Pancreas (tissue), 10 donors: ENCODE results near the gene CEMIP2. TPM values are rescaled to one million over a fixed set of nuclear protein-coding genes. Genes with fewer than 3 reads are reported as not detected.
A peak's percentile ranks its signal among the peaks of the same experiment; 100 is the strongest.

ENCODE experiments used
- ATAC-seq, 4 donors: fragments of 200-7000 bp; cut with Tn5 transposase; one replicate each; pipeline versions ENCODE4 v1.8.0 to v1.9.1; 2020; ENCODE audit warnings: mild to moderate bottlenecking in 4 of 4, moderate library complexity in 4 of 4
- DNase-seq, 6 donors: peaks; one replicate each; pipeline ENCODE4 v3.0.0-alpha.2; 2020
- FAIRE-seq: peaks from 2 replicates; lab custom pipeline; 2012; peaks lifted over from hg19 to GRCh38; lab: Jason Lieb, UNC
- H3K27ac ChIP-seq, 4 donors: fragments of 200-600 bp; sonication (generic); 1 replicate in 3 of 4; 2 replicates in 1 of 4; pipeline versions ENCODE4 v1.5.0 to v1.8.0; 2020
- H3K27me3 ChIP-seq, 4 donors: fragments of 200-600 bp; one replicate each; pipeline ENCODE4 v1.8.0; 2021
- H3K36me3 ChIP-seq, 3 donors: fragments of 200-600 bp; sonication (generic) in 1 of 3; one replicate each; pipeline versions ENCODE4 v1.5.0 to v1.8.0; 2020 to 2021
- H3K4me1 ChIP-seq, 3 donors: fragments of 200-600 bp; one replicate each; pipeline ENCODE4 v1.8.0; 2021
- H3K4me3 ChIP-seq, 4 donors: fragments of 200-600 bp; sonication (generic) in 2 of 4; one replicate each; pipeline versions ENCODE4 v1.5.0 to v1.8.0; 2020 to 2021
- H3K9me3 ChIP-seq, 4 donors: fragments of 200-600 bp; one replicate each; pipeline ENCODE4 v1.8.0; 2021
- WGBS, 2 donors: extraction: QIAGEN DNeasy Blood & Tissue Kit; methylation state at CpG; one replicate each; pipeline ENCODE4 v1.1.7; 2013; 5-methylcytosine and 5-hydroxymethylcytosine counted together
- intact Hi-C, 3 donors: fragments of 100-400 bp; cut with DNase I; formaldehyde crosslinking; loops; one replicate each; pipeline versions ENCODE4 v1.11.1 to v1.14.2; 2022
- polyA plus RNA-seq, 2 donors: library from polyadenylated mRNA; stranded (reverse); fragments of 200-250 nt; gene quantifications; one replicate each; pipeline ENCODE4 v1.2.3, GENCODE V29; 2013
- total RNA-seq, 6 donors: library from RNA; stranded (reverse); fragmentation: NEBNext Ultra II Directional in 4 of 6; extraction: Animal tissue kit (Norgen Biotek cat#: 25700) in 4 of 6; gene quantifications; one replicate each; pipeline versions ENCODE4 v1.2.1 to v1.2.4, GENCODE V29; 2021 to 2023
- TF ChIP-seq, protein P1 (sequence below), 4 donors: fragments of 200-600 bp; sonication (generic) in 3 of 4; IDR thresholded peaks; one replicate each; pipeline versions ENCODE4 v1.5.0 to v1.8.0; 2021; ENCODE audit warnings: antibody characterized with exemption in 4 of 4
- donor health status: healthy with polysubstance abuse.
- donor health status: DM: no; HTN: no; CAD: no; lungs with moderate emphysema.
- donor health status: DM: no; HTN: no; CAD: no.
- donor health status: control.
- donor health status: control.
- donor health status: Bipolar disorder and iron deficiency.
- donor health status: DM: yes; HTN: yes; CAD: no.
- donor health status: DM: no; HTN: no; CAD: no.
- donor health status: DM: no; HTN: no; CAD: no.
- donor health status: DM: yes; HTN: yes; CAD: no.

Gene CEMIP2
- total and polyA plus RNA-seq, 8 donors, result 14.3 to 42.1 (median 23.3) TPM

DNA sequence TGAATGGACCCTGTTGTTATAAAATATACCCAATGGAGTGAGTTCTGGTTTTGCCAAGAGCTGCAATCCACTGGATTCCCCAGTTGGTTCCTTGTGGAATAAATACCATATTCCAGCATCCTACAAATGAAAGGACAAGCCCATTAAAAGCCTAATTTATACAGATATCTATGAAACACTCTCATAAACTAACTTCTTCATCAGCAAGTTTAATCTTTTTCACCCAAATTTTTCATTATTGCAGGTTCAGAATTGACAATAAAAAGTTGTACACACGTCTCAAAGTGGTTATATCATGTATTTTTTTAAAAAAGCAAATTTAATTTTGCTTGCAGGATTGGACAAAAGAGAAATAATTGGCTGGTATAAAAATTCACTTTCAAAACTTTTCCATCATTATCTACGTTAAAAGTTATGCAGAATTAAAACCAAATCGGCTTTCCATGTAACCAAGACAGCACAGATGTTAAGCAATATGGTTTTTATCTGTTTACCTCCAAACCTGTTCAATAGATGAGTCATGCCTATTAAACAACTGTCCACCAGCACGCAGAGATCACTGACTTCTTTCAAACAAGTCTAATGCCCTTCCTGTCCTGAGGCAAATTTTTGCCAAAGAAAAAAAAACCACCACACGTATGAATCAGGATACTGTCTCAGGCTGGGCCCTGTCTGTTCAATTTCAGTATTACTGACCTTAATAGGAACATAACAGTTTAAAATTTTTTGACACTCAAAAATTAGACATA, 42.5 kb downstream of the CEMIP2 start:
- no peaks in the 10 kb centered on the region for H3K27me3 ChIP-seq
- intact Hi-C loops, result no loop called here
- no peak for FAIRE-seq
- no peaks in the 10 kb centered on the region for H3K9me3 ChIP-seq
- H3K36me3 ChIP-seq, result peaks cover 0 to 39% (median 0%) of the 10 kb centered on the region in 3 donors
- 26 to 29% methylated on average over 5 of the region's 5 CpGs for WGBS, 2 donors
- peak; percentile 75 to 94 (median 82) for ATAC-seq
- no peak overlapping the region for H3K4me3 ChIP-seq
- TF ChIP-seq, protein P1, sequence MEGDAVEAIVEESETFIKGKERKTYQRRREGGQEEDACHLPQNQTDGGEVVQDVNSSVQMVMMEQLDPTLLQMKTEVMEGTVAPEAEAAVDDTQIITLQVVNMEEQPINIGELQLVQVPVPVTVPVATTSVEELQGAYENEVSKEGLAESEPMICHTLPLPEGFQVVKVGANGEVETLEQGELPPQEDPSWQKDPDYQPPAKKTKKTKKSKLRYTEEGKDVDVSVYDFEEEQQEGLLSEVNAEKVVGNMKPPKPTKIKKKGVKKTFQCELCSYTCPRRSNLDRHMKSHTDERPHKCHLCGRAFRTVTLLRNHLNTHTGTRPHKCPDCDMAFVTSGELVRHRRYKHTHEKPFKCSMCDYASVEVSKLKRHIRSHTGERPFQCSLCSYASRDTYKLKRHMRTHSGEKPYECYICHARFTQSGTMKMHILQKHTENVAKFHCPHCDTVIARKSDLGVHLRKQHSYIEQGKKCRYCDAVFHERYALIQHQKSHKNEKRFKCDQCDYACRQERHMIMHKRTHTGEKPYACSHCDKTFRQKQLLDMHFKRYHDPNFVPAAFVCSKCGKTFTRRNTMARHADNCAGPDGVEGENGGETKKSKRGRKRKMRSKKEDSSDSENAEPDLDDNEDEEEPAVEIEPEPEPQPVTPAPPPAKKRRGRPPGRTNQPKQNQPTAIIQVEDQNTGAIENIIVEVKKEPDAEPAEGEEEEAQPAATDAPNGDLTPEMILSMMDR (IDR thresholded peaks at IDR 0.05), result no peak
- peaks cover 0 to 7% (median 4%) of the 10 kb centered on the region in 3 donors for H3K4me1 ChIP-seq
- H3K27ac ChIP-seq, result no peak overlapping the region
- DNase-seq, result no peak

DNA sequence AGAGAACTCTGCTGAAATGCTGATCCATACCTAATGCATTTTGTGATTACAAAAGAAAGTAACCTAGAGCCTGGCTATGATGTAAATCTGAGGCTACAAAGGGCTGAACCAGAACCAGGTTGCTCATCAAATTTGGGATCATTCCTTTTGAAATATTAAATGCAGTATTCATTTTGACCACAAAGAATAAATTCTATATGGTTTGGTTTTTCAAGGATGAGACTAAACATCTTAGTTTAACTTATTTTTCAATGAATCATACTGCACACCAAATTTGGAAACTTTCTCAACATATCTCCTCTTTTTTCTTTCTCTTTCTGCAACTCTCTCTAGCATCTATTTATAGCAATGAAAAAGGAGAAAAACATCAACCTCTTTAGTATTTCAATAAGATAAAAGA, 46.5 kb downstream of the CEMIP2 start:
- H3K27me3 ChIP-seq, result no peaks in the 10 kb centered on the region
- peaks cover 3 to 10% (median 7%) of the 10 kb centered on the region in 3 donors for H3K4me1 ChIP-seq
- TF ChIP-seq, protein P1 (IDR thresholded peaks at IDR 0.05), result no peak
- no peak for FAIRE-seq
- no peaks in the 10 kb centered on the region for H3K9me3 ChIP-seq
- H3K36me3 ChIP-seq, result peaks cover 0 to 22% (median 0%) of the 10 kb centered on the region in 3 donors
- H3K4me3 ChIP-seq, result no peak overlapping the region
- no peak for DNase-seq
- no peak overlapping the region for H3K27ac ChIP-seq
- no peak for ATAC-seq
- intact Hi-C loops, result no loop called here

DNA sequence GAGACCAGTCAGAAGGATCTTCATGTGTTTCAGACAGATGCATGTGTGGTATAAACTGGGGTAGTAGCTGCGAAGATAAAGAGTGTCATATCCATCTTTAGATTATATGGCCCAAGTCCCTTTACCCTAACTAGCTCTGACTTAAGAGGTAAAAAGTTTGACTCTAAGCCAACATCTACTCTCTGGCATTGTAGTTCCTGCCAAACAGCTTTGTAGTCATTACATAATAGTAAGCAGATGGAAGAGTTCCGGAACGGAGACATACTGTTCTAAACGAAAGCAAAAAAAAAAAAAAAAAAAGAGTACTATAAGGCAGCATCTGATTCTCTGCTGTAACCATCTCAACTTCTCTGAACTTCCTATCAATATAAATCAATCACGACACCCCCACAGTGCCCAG, 48.8 kb downstream of the CEMIP2 start:
- H3K36me3 ChIP-seq, result peaks cover 0 to 17% (median 0%) of the 10 kb centered on the region in 3 donors
- H3K9me3 ChIP-seq, result no peaks in the 10 kb centered on the region
- H3K4me1 ChIP-seq, result peaks cover 0 to 6% (median 3%) of the 10 kb centered on the region in 3 donors
- H3K27me3 ChIP-seq, result no peaks in the 10 kb centered on the region
- ATAC-seq (peak; percentile 82 to 94 (median 88)), DNase-seq (peak in 1 of 6 donors; percentile 6), FAIRE-seq (no peak)
- H3K4me3 ChIP-seq, result no peak overlapping the region
- 21 to 29% methylated on average over 5 of the region's 5 CpGs for WGBS, 2 donors
- intact Hi-C loops, result no loop called here
- TF ChIP-seq, protein P1 (IDR thresholded peaks at IDR 0.05), result no peak
- no peak overlapping the region for H3K27ac ChIP-seq

DNA sequence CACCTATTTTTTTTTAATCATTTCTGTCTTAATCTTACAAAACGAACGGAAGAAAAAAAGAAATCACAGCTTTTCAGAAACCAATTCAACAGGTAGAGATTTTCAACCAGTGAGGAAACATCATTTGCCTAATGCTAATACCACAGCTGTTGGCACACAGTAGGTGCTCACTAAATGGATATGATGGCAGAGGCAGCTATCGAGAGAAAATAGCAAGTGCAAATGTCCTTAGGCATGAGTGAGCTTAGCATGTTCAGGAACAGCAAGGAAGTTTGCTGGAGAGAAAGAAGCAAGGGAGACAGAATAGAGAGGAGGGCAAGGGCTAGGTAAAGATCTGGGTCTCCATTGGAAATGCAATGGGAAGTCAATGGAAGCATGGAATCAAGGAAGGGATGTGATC, 49.2 kb downstream of the CEMIP2 start:
- Histone ChIP-seq H3K36me3 (peaks cover 0 to 15% (median 2%) of the 10 kb centered on the region in 3 donors), H3K27me3 (no peaks in the 10 kb centered on the region), H3K4me3 (no peak overlapping the region), H3K9me3 (no peaks in the 10 kb centered on the region), H3K4me1 (peaks cover 0 to 6% (median 3%) of the 10 kb centered on the region in 3 donors), H3K27ac (no peak overlapping the region)
- intact Hi-C loops, result no loop called here
- TF ChIP-seq, protein P1 (IDR thresholded peaks at IDR 0.05), result no peak
- FAIRE-seq (no peak), ATAC-seq (peak in 3 of 4 donors; percentile 12 to 33 (median 16)), DNase-seq (no peak)
- 90 to 91% methylated on average over 3 of the region's 3 CpGs for WGBS, 2 donors
